K562 (cell line): ENCODE data around the gene COL4A5. TPM values are rescaled to one million over a fixed set of nuclear protein-coding genes. Genes with fewer than 3 reads are reported as not detected.

Experiments used
- ATAC-seq: fragments of 200-7000 bp; cut with Tn5 transposase; 3 replicates; pipeline ENCODE4 v1.9.1; 2020; ENCODE audit warnings: moderate library complexity
- BruUV-seq: library from RNA; stranded (reverse); fragments of 400-500 nt; replicated peaks from 2 replicates; lab custom pipeline; 2021; lab: Mats Ljungman, UMichigan
- CTCF ChIA-PET: fragments of 300-600 bp; formaldehyde crosslinking; extraction: SDS; loops from one replicate; lab custom pipeline; 2021; ENCODE audit warnings: low intra/inter-chr PET ratio; lab: Yijun Ruan, JAX
- POLR2A ChIA-PET: fragments of 300-600, 350-650 bp; sonication (Branson Sonifier 250); formaldehyde crosslinking; extraction: SDS; loops from one replicate; lab custom pipeline; 2021; ENCODE audit warnings: antibody characterized with exemption, inconsistent platforms; lab: Yijun Ruan, JAX
- DNase-seq, 4 experiments: peaks; one replicate each; pipeline versions ENCODE4 v3.0.0 to v3.0.0-alpha.2; 2011 to 2018; ENCODE audit warnings: low spot score in 3 of 4, mixed read lengths in 3 of 4; ENCODE audit errors: extremely low read depth in 1 of 4
- FAIRE-seq: peaks from 2 replicates; lab custom pipeline; 2011; peaks lifted over from hg19 to GRCh38; lab: Jason Lieb, UNC
- H2AFZ ChIP-seq: 2 replicates; pipeline ENCODE4 v1.6.0; 2011; ENCODE audit warnings: low read depth, low read length, control low read depth, inconsistent platforms
- H3K27ac ChIP-seq: fragments of 200-600 bp; 3 replicates; pipeline ENCODE4 v1.8.0; 2011; ENCODE audit warnings: low read depth, mild to moderate bottlenecking, control low read depth, inconsistent platforms, low read length, moderate library complexity, mixed read lengths; ENCODE audit errors: extremely low read depth
- H3K27me3 ChIP-seq, 2 experiments: fragments of 300-600 bp in 1 of 2; 2 replicates in 1 of 2; 3 replicates in 1 of 2; pipeline versions ENCODE4 v1.6.0 to v1.8.0; 2011; ENCODE audit warnings: inconsistent platforms in 2 of 2, low read length in 2 of 2, mild to moderate bottlenecking in 1 of 2, mixed read lengths in 1 of 2, moderate library complexity in 1 of 2; ENCODE audit not compliant: control insufficient read depth in 2 of 2, insufficient read depth in 2 of 2
- H3K36me3 ChIP-seq: fragments of 300-600 bp; 3 replicates; pipeline ENCODE4 v1.8.0; 2011; ENCODE audit warnings: mild to moderate bottlenecking, low read length, inconsistent platforms; ENCODE audit not compliant: control insufficient read depth, insufficient read depth
- H3K4me1 ChIP-seq, 2 experiments: fragments of 200-600 bp in 1 of 2; replicated peaks in 1 of 2; 2 replicates in 1 of 2; 3 replicates in 1 of 2; pipeline versions ENCODE4 v1.5.1 to v1.8.0; 2011; ENCODE audit warnings: inconsistent platforms in 2 of 2, low read length in 2 of 2, mild to moderate bottlenecking in 1 of 2, mixed read lengths in 1 of 2, moderate library complexity in 1 of 2; ENCODE audit not compliant: control insufficient read depth in 2 of 2, insufficient read depth in 2 of 2
- H3K4me2 ChIP-seq: 2 replicates; pipeline ENCODE4 v1.6.1; 2011; ENCODE audit warnings: low read length, control low read depth, inconsistent platforms, mixed read lengths; ENCODE audit not compliant: insufficient read depth
- H3K4me3 ChIP-seq: fragments of 200-600 bp; sonication (generic), shearing (Covaris generic); 2 replicates; pipeline ENCODE4 v1.5.1; 2016; ENCODE audit warnings: control low read depth, inconsistent platforms
- H3K79me2 ChIP-seq: fragments of 200-600 bp; 3 replicates; pipeline ENCODE4 v1.8.0; 2011; ENCODE audit warnings: low read length, inconsistent platforms; ENCODE audit not compliant: control insufficient read depth, insufficient read depth
- H3K9ac ChIP-seq, 2 experiments: 2 replicates each; pipeline versions ENCODE4 v1.6.0 to v1.6.1; 2011; ENCODE audit warnings: low read depth in 2 of 2, low read length in 2 of 2, control low read depth in 1 of 2, inconsistent platforms in 1 of 2, mild to moderate bottlenecking in 1 of 2, mixed read lengths in 1 of 2; ENCODE audit not compliant: insufficient read depth in 1 of 2
- H3K9me1 ChIP-seq: one replicate; pipeline ENCODE4 v1.6.0; 2011; ENCODE audit warnings: inconsistent platforms, mild to moderate bottlenecking, low read length, moderate library complexity; ENCODE audit not compliant: control insufficient read depth, insufficient read depth
- H3K9me3 ChIP-seq: replicated peaks from 2 replicates; pipeline ENCODE4 v1.5.1; 2011; ENCODE audit warnings: low read depth, low read length, inconsistent platforms; ENCODE audit not compliant: control insufficient read depth, insufficient read depth
- H4K20me1 ChIP-seq: replicated peaks from 2 replicates; pipeline ENCODE4 v1.6.1; 2011; ENCODE audit warnings: low read length, inconsistent platforms, mixed read lengths; ENCODE audit not compliant: control insufficient read depth, insufficient read depth
- CBX2 ChIP-seq: fragments of 200-600 bp; sonication (generic); IDR thresholded peaks from one replicate; pipeline ENCODE4 v1.6.1; 2012; ENCODE audit warnings: mild to moderate bottlenecking, low read length, inconsistent platforms; ENCODE audit not compliant: insufficient read depth, poor library complexity, severe bottlenecking
- CBX5 ChIP-seq: IDR thresholded peaks from 2 replicates; pipeline ENCODE4 v1.6.1; 2014; ENCODE audit warnings: low read depth, borderline replicate concordance
- GTF2F1 ChIP-seq: IDR thresholded peaks from 2 replicates; pipeline ENCODE4 v1.6.1; 2011; ENCODE audit warnings: low read depth, low read length, improper control_type of control experiment
- MECOM ChIP-seq: fragments of 250-450 bp; sonication (Bioruptor Pico); IDR thresholded peaks from 2 replicates; pipeline ENCODE4 v1.8.0; 2022; ENCODE audit warnings: inconsistent platforms
- TGIF2 ChIP-seq: sonication (generic); formaldehyde crosslinking; IDR thresholded peaks from 2 replicates; pipeline ENCODE4 v1.8.1; 2022; ENCODE audit warnings: mild to moderate bottlenecking, missing genetic modification reagents, moderate library complexity
- WGBS: fragments of 100-300 bp; shearing (Covaris generic); methylation state at CpG from one replicate; pipeline ENCODE4 v1.1.6; 2016; ENCODE audit warnings: low coverage, mixed read lengths; ENCODE audit not compliant: insufficient coverage; ENCODE audit errors: missing lambda C conversion rate; 5-methylcytosine and 5-hydroxymethylcytosine counted together
- in situ Hi-C: fragments of 300-500 bp; cut with MboI; formaldehyde crosslinking; loops from 4 replicates; pipeline ENCODE4 v1.15.0; 2018; ENCODE audit warnings: inconsistent platforms, mixed read lengths
- intact Hi-C: fragments of 100-400 bp; cut with micrococcal nuclease; formaldehyde crosslinking; loops from 2 replicates; pipeline ENCODE4 v1.14.2; 2022
- polyA plus RNA-seq, 8 experiments: library from polyadenylated mRNA; depleted of rRNA in 4 of 8; stranded (reverse) in 5 of 8; unstranded in 3 of 8; fragments of >200 nt; fragmentation: Nextera tagmentation in 2 of 8; fragmentation: Illumina TruSeq in 1 of 8; extraction: Ambion mirVana in 2 of 8; extraction: Trizol in 1 of 8; gene quantifications; 2 replicates each; pipeline versions ENCODE4 v1.2.1 to v1.2.3, GENCODE V29; 2011 to 2014; ENCODE audit warnings: inconsistent platforms in 1 of 8, missing spikeins in 1 of 8
- total RNA-seq, 7 experiments: library from RNA; depleted of rRNA in 6 of 7; stranded (reverse); fragments of >200 nt in 6 of 7; fragmentation: Illumina TruSeq in 2 of 7; extraction: Trizol in 2 of 7; gene quantifications; 2 replicates each; pipeline versions ENCODE4 v1.2.1 to v1.2.3, GENCODE V29; 2011 to 2021; ENCODE audit warnings: low replicate concordance in 1 of 7
- TF ChIP-seq, protein P1 (sequence below): fragments of 450-650 bp; IDR thresholded peaks from 2 replicates; pipeline ENCODE4 v1.6.1; 2016; ENCODE audit warnings: low read depth, mild to moderate bottlenecking, moderate library complexity
- TF ChIP-seq, protein P2 (sequence below): fragments of 150-350 bp; conservative IDR thresholded peaks from 2 replicates; pipeline ENCODE4 v1.6.1; 2014; ENCODE audit warnings: low read length
- TF ChIP-seq, protein P3 (sequence below): sonication (generic); formaldehyde crosslinking; IDR thresholded peaks from 2 replicates; pipeline ENCODE4 v1.8.0; 2022; ENCODE audit warnings: mild to moderate bottlenecking, missing genetic modification reagents

The COL4A5 gene
- total and polyA plus RNA-seq, 9 of the 15 experiments (the other 6 are each of a cell fraction or from before 2014, with no cell fraction given), result 0.66 to 2.5 (median 1.8) TPM

DNA sequence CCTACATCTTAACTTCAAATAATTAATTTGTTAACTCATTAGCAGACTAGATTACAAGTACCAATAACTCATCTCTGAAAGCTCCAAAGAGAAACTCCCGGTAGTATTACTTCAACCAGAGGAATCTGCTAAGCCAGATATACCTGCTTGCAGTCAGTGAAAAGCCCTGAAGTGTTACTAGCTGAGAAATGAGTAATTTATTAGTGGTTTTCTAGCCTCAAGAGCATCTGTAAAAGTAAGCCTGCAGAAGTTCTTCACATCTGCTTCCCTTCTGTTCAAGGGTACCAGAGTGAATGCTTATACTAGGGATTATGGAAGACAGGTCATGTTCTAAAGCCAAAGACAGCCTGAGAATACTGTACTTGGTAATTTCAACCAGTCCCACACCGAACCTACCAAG, 262.0 kb downstream of the COL4A5 start:
- Histone ChIP-seq H3K9me1 (no peaks in the 10 kb centered on the region), H2AFZ (no peak overlapping the region), H3K4me3 (no peak overlapping the region), H3K27ac (no peak overlapping the region), H3K4me2 (no peak overlapping the region), H4K20me1 (no peaks in the 10 kb centered on the region), H3K9me3 (no peaks in the 10 kb centered on the region), H3K27me3 (no peaks in the 10 kb centered on the region), H3K4me1 (no peaks in the 10 kb centered on the region), H3K79me2 (no peaks in the 10 kb centered on the region), H3K36me3 (no peaks in the 10 kb centered on the region), H3K9ac (no peak overlapping the region)
- no TSS peak for BruUV-seq
- CTCF ChIA-PET, result no interaction called here
- in situ Hi-C loops, result no loop called here
- FAIRE-seq (no peak), DNase-seq (no peak), ATAC-seq (no peak)
- no peak for TF ChIP-seq TGIF2 (CRISPR knock-in tag)
- TF ChIP-seq CBX5, result no peak
- no peak for TF ChIP-seq CBX2
- intact Hi-C loops, result no loop called here
- 6% methylated on average over 2 of the region's 2 CpGs for WGBS
- POLR2A ChIA-PET, result no interaction called here

DNA sequence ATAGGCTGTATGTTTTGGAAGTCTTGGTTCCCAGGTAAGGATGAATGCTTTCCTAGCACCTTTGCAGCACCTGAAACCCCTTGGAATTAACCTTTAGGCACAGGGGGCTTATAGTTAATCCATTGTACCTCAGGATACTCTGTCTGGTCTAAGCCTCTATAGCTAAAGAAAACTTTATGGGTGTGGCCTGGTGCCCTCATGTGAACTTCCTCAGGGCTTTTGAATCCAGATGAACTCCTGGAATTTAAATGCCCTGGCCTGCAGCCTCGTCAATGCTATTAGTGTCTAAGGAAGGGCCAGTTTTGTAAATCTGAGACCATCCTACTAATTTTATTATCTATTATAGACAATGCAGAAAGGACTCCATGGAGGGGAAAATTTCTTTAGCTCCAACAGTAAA, 262.9 kb downstream of the COL4A5 start:
- ChIA-PET POLR2A (no interaction called here), CTCF (no interaction called here)
- DNase-seq (no peak), FAIRE-seq (no peak), ATAC-seq (no peak)
- no peaks in the 10 kb centered on the region for H3K79me2 ChIP-seq
- no peak overlapping the region for H3K4me3 ChIP-seq
- WGBS, result 0% methylated on average over 1 of the region's 1 CpG
- in situ Hi-C loops (no loop called here), intact Hi-C loops (no loop called here)
- no peaks in the 10 kb centered on the region for H4K20me1 ChIP-seq
- no peak overlapping the region for H2AFZ ChIP-seq
- no peak overlapping the region for H3K27ac ChIP-seq
- H3K36me3 ChIP-seq, result no peaks in the 10 kb centered on the region
- H3K9me1 ChIP-seq, result no peaks in the 10 kb centered on the region
- H3K9ac ChIP-seq, result no peak overlapping the region
- H3K4me2 ChIP-seq, result no peak overlapping the region
- H3K9me3 ChIP-seq, result no peaks in the 10 kb centered on the region
- H3K4me1 ChIP-seq, result no peaks in the 10 kb centered on the region
- BruUV-seq, result no TSS peak
- no peaks in the 10 kb centered on the region for H3K27me3 ChIP-seq
- TF ChIP-seq, protein P1, sequence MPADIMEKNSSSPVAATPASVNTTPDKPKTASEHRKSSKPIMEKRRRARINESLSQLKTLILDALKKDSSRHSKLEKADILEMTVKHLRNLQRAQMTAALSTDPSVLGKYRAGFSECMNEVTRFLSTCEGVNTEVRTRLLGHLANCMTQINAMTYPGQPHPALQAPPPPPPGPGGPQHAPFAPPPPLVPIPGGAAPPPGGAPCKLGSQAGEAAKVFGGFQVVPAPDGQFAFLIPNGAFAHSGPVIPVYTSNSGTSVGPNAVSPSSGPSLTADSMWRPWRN, result no peak
- no peak for TF ChIP-seq MECOM (CRISPR knock-in tag)
- TF ChIP-seq, protein P2, sequence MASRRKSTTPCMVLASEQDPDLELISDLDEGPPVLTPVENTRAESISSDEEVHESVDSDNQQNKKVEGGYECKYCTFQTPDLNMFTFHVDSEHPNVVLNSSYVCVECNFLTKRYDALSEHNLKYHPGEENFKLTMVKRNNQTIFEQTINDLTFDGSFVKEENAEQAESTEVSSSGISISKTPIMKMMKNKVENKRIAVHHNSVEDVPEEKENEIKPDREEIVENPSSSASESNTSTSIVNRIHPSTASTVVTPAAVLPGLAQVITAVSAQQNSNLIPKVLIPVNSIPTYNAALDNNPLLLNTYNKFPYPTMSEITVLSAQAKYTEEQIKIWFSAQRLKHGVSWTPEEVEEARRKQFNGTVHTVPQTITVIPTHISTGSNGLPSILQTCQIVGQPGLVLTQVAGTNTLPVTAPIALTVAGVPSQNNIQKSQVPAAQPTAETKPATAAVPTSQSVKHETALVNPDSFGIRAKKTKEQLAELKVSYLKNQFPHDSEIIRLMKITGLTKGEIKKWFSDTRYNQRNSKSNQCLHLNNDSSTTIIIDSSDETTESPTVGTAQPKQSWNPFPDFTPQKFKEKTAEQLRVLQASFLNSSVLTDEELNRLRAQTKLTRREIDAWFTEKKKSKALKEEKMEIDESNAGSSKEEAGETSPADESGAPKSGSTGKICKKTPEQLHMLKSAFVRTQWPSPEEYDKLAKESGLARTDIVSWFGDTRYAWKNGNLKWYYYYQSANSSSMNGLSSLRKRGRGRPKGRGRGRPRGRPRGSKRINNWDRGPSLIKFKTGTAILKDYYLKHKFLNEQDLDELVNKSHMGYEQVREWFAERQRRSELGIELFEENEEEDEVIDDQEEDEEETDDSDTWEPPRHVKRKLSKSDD, result no peak
- TF ChIP-seq, protein P3, sequence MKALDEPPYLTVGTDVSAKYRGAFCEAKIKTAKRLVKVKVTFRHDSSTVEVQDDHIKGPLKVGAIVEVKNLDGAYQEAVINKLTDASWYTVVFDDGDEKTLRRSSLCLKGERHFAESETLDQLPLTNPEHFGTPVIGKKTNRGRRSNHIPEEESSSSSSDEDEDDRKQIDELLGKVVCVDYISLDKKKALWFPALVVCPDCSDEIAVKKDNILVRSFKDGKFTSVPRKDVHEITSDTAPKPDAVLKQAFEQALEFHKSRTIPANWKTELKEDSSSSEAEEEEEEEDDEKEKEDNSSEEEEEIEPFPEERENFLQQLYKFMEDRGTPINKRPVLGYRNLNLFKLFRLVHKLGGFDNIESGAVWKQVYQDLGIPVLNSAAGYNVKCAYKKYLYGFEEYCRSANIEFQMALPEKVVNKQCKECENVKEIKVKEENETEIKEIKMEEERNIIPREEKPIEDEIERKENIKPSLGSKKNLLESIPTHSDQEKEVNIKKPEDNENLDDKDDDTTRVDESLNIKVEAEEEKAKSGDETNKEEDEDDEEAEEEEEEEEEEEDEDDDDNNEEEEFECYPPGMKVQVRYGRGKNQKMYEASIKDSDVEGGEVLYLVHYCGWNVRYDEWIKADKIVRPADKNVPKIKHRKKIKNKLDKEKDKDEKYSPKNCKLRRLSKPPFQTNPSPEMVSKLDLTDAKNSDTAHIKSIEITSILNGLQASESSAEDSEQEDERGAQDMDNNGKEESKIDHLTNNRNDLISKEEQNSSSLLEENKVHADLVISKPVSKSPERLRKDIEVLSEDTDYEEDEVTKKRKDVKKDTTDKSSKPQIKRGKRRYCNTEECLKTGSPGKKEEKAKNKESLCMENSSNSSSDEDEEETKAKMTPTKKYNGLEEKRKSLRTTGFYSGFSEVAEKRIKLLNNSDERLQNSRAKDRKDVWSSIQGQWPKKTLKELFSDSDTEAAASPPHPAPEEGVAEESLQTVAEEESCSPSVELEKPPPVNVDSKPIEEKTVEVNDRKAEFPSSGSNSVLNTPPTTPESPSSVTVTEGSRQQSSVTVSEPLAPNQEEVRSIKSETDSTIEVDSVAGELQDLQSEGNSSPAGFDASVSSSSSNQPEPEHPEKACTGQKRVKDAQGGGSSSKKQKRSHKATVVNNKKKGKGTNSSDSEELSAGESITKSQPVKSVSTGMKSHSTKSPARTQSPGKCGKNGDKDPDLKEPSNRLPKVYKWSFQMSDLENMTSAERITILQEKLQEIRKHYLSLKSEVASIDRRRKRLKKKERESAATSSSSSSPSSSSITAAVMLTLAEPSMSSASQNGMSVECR, result no peak
- no peak for TF ChIP-seq GTF2F1
